Measurements from ENCODE around the gene CCNY.

Gene CCNY

DNA sequence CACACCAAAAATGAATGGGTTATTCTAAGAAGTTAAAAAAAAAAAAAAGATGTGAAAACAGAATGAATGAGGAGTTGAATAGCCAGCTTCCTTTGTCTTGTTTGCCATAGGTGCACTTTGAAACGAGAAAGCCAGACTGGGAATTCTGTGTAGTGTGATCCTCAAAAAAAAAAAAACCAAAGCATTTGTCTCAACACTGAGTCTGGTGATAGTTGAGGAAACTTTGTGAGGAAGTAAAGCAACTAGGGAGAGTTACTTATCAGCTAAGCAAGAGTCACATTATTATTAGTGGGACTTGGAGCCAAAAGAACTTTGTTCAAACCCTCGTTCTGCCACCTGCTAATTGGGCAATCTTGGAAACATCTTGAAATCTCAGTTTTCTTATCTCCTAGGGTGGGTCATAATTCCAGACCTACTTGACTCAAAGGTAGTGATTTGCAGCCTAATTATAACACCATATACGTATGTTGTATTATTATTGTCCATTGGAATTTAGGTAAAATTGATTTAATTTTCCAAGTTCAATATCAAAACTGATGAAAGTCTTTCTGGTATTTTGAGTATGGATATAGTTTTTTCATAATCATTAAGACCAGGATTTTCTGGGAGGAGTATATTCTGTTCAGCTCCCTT lies 169.0 kb downstream of the CCNY start:
- H3K9me3 ChIP-seq (ENCODE audit: insufficient read depth, low read depth, low read length) = no peaks in the 10 kb centered on the region
- H3K9ac ChIP-seq (ENCODE audit: low read depth, low read length, poor library complexity, severe bottlenecking) = no peak overlapping the region
- TF ChIP-seq CTCF (conservative IDR thresholded peaks at IDR 0.05; ENCODE audit: low read length) (no peak), EZH2phosphoT487 (IDR thresholded peaks at IDR 0.05; ENCODE audit: borderline replicate concordance) (no peak)
- no peaks in the 10 kb centered on the region for H3F3A ChIP-seq (ENCODE audit: low read depth)
- no peak overlapping the region for H3K4me3 ChIP-seq (ENCODE audit: low read length, poor library complexity, severe bottlenecking)
- peaks cover 28% of the 10 kb centered on the region for H3K4me1 ChIP-seq (ENCODE audit: insufficient read depth, low read length, poor library complexity, severe bottlenecking)
- no peaks in the 10 kb centered on the region for H3K27me3 ChIP-seq (ENCODE audit: insufficient read depth, low read length, poor library complexity, severe bottlenecking)
- H3K36me3 ChIP-seq (ENCODE audit: insufficient read depth, low read length) = peaks cover 25% of the 10 kb centered on the region; the same call in 1 of the 2 replicates
- no peaks in the 10 kb centered on the region for H3K9me2 ChIP-seq (replicated peaks; ENCODE audit: low read depth, low read length)
- H3K4me2 ChIP-seq (ENCODE audit: low read depth, low read length, poor library complexity, severe bottlenecking) = no peak overlapping the region
- H2AFZ ChIP-seq (ENCODE audit: low read length) = no peak overlapping the region
- H3K79me2 ChIP-seq (ENCODE audit: insufficient read depth, low read length) = peaks cover 59% of the 10 kb centered on the region
- no peaks in the 10 kb centered on the region for H4K20me1 ChIP-seq (ENCODE audit: insufficient read depth, low read length, poor library complexity, severe bottlenecking)

- H3K4me2 ChIP-seq (ENCODE audit: low read depth, low read length, poor library complexity, severe bottlenecking) = no peak overlapping the region
- peaks cover 30% of the 10 kb centered on the region for H3K4me1 ChIP-seq (ENCODE audit: insufficient read depth, low read length, poor library complexity, severe bottlenecking)
- no peaks in the 10 kb centered on the region for H3K9me3 ChIP-seq (ENCODE audit: insufficient read depth, low read depth, low read length)
- peaks cover 25% of the 10 kb centered on the region; the same call in 1 of the 2 replicates for H3K36me3 ChIP-seq (ENCODE audit: insufficient read depth, low read length)
- H4K20me1 ChIP-seq (ENCODE audit: insufficient read depth, low read length, poor library complexity, severe bottlenecking) = no peaks in the 10 kb centered on the region
- H3K9ac ChIP-seq (ENCODE audit: low read depth, low read length, poor library complexity, severe bottlenecking) = no peak overlapping the region
- H3F3A ChIP-seq (ENCODE audit: low read depth) = no peaks in the 10 kb centered on the region
- H3K4me3 ChIP-seq (ENCODE audit: low read length, poor library complexity, severe bottlenecking) = no peak overlapping the region
- H3K27me3 ChIP-seq (ENCODE audit: insufficient read depth, low read length, poor library complexity, severe bottlenecking) = no peaks in the 10 kb centered on the region
- no peaks in the 10 kb centered on the region for H3K9me2 ChIP-seq (replicated peaks; ENCODE audit: low read depth, low read length)
- peaks cover 57% of the 10 kb centered on the region for H3K79me2 ChIP-seq (ENCODE audit: insufficient read depth, low read length)
- no peak overlapping the region for H2AFZ ChIP-seq (ENCODE audit: low read length)
- TF ChIP-seq CTCF (conservative IDR thresholded peaks at IDR 0.05; ENCODE audit: low read length) (no peak), EZH2phosphoT487 (IDR thresholded peaks at IDR 0.05; ENCODE audit: borderline replicate concordance) (no peak)
These were observed 170.4 kb downstream of the CCNY start for GRCh38 chr10:35506741-35507140.

- no peaks in the 10 kb centered on the region for H3K9me2 ChIP-seq (replicated peaks; ENCODE audit: low read depth, low read length)
- no peak overlapping the region for H3K4me3 ChIP-seq (ENCODE audit: low read length, poor library complexity, severe bottlenecking)
- peaks cover 60% of the 10 kb centered on the region for H3K79me2 ChIP-seq (ENCODE audit: insufficient read depth, low read length)
- H3K9me3 ChIP-seq (ENCODE audit: insufficient read depth, low read depth, low read length) = no peaks in the 10 kb centered on the region
- no peaks in the 10 kb centered on the region for H3F3A ChIP-seq (ENCODE audit: low read depth)
- peaks cover 8% of the 10 kb centered on the region for H4K20me1 ChIP-seq (ENCODE audit: insufficient read depth, low read length, poor library complexity, severe bottlenecking)
- peaks cover 17% of the 10 kb centered on the region; the same call in 1 of the 2 replicates for H3K36me3 ChIP-seq (ENCODE audit: insufficient read depth, low read length)
- peaks cover 34% of the 10 kb centered on the region for H3K4me1 ChIP-seq (ENCODE audit: insufficient read depth, low read length, poor library complexity, severe bottlenecking)
- TF ChIP-seq EZH2phosphoT487 (IDR thresholded peaks at IDR 0.05; ENCODE audit: borderline replicate concordance) = no peak
- no peak for TF ChIP-seq CTCF (conservative IDR thresholded peaks at IDR 0.05; ENCODE audit: low read length)
- H3K27me3 ChIP-seq (ENCODE audit: insufficient read depth, low read length, poor library complexity, severe bottlenecking) = no peaks in the 10 kb centered on the region
- H3K4me2 ChIP-seq (ENCODE audit: low read depth, low read length, poor library complexity, severe bottlenecking) = no peak overlapping the region
- no peak overlapping the region for H3K9ac ChIP-seq (ENCODE audit: low read depth, low read length, poor library complexity, severe bottlenecking)
- no peak overlapping the region for H2AFZ ChIP-seq (ENCODE audit: low read length)
These were observed 171.3 kb downstream of the CCNY start for GRCh38 chr10:35507519-35508109.

Data from Loucy (cell line).